DOHH2 (cell line): Measurements from ENCODE around the gene GPHN.

ENCODE experiments used
- EZH2phosphoT487 ChIP-seq: fragments of 200-600 bp; sonication (generic); IDR thresholded peaks from 2 replicates; pipeline ENCODE4 v1.6.1; 2017; ENCODE audit warnings: borderline replicate concordance, mild to moderate bottlenecking, antibody characterized with exemption, low read length, moderate library complexity, mixed read lengths
- TF ChIP-seq, protein P1 (sequence below): fragments of 200-600 bp; sonication (generic); IDR thresholded peaks from one replicate; pipeline ENCODE4 v1.5.1; 2014; ENCODE audit warnings: antibody characterized with exemption, mild to moderate bottlenecking, low read depth, low read length; ENCODE audit not compliant: poor library complexity, severe bottlenecking

DNA sequence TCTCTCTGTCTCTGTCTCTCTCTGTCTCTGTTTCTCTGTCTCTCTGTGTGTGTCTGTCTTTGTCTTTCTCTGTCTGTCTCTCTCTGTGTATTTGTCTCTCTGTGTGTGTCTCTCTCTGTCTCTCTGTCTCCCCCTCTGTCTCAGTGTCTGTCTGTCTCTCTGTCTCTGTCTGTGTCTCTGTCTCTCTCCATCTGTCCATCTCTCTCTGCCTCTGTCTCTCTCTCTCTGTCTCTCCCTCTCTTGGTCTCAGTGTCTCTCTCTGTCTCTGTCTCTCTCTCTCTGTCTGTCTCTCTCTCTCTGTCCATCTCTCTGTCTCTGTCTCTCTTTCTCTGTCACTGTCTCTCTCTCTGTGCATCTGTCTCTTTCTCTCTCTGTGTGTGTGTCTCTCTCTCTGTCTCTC lies 537.5 kb downstream of the GPHN start:
- TF ChIP-seq, protein P1, sequence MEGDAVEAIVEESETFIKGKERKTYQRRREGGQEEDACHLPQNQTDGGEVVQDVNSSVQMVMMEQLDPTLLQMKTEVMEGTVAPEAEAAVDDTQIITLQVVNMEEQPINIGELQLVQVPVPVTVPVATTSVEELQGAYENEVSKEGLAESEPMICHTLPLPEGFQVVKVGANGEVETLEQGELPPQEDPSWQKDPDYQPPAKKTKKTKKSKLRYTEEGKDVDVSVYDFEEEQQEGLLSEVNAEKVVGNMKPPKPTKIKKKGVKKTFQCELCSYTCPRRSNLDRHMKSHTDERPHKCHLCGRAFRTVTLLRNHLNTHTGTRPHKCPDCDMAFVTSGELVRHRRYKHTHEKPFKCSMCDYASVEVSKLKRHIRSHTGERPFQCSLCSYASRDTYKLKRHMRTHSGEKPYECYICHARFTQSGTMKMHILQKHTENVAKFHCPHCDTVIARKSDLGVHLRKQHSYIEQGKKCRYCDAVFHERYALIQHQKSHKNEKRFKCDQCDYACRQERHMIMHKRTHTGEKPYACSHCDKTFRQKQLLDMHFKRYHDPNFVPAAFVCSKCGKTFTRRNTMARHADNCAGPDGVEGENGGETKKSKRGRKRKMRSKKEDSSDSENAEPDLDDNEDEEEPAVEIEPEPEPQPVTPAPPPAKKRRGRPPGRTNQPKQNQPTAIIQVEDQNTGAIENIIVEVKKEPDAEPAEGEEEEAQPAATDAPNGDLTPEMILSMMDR, result no peak
- no peak for TF ChIP-seq EZH2phosphoT487
